ENCODE measurements around the gene ASXL3.

DNA sequence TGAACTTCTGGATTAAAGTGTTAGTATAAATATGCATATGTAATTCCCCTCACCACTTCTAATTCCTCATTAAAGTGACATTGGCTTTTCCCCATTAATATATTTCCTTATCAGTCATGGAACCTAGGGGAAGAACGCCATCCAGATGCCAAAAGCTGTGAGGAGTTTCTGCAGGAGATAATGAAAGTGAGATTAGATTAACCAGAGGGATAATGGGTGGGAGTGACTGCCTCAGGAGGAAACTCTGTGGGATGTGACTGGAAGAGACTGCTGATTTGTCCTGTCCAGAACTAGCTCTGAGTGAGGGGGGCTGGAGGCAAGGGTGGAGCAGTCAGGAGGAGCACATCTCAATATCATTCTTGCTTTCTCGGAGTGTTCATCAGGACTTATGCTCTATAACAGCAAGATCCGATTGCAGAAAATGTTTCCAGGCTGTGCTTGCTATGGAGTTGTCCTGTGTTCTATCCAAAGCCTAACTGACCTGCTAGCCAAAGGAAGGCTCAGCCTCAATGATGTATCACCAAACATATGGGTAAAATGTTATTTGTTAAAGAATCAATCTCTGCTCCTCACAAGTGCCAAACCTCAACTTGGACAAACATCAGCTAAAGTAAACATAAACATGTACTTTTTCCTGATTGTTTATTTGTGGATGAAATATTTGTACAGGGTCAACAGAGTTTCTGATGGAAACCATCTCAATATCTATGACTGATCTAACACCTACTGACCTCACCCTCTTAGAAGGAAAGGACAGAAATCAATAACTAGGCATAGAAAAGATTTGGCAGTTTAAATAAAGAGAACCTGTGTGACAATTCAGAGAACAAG, 118.5 kb downstream of the ASXL3 start:
- TF ChIP-seq, protein P1, sequence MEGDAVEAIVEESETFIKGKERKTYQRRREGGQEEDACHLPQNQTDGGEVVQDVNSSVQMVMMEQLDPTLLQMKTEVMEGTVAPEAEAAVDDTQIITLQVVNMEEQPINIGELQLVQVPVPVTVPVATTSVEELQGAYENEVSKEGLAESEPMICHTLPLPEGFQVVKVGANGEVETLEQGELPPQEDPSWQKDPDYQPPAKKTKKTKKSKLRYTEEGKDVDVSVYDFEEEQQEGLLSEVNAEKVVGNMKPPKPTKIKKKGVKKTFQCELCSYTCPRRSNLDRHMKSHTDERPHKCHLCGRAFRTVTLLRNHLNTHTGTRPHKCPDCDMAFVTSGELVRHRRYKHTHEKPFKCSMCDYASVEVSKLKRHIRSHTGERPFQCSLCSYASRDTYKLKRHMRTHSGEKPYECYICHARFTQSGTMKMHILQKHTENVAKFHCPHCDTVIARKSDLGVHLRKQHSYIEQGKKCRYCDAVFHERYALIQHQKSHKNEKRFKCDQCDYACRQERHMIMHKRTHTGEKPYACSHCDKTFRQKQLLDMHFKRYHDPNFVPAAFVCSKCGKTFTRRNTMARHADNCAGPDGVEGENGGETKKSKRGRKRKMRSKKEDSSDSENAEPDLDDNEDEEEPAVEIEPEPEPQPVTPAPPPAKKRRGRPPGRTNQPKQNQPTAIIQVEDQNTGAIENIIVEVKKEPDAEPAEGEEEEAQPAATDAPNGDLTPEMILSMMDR (conservative IDR thresholded peaks at IDR 0.05; ENCODE audit: low read depth, low read length): no peak
- no peak for TF ChIP-seq EZH2 (IDR thresholded peaks at IDR 0.05; ENCODE audit: low read length, unreplicated experiment)
